H1 (cell line): ENCODE measurements around the gene ADAMTS14.

Experiments used
- ASH2L ChIP-seq: fragments of 200-600, 300-600 bp; sonication (generic); IDR thresholded peaks from one replicate; pipeline ENCODE4 v1.7.1; 2017; ENCODE audit warnings: low read length
- CEBPB ChIP-seq: IDR thresholded peaks from 2 replicates; pipeline ENCODE4 v1.6.1; 2012; ENCODE audit warnings: low read depth, low read length
- CTCF ChIP-seq, 3 experiments: IDR thresholded peaks; 1 replicate in 2 of 3; 2 replicates in 1 of 3; pipeline versions ENCODE4 v1.5.1 to v1.6.1; 2011; ENCODE audit warnings: low read length in 3 of 3, mild to moderate bottlenecking in 3 of 3, inconsistent platforms in 2 of 3, low read depth in 1 of 3, moderate library complexity in 1 of 3; ENCODE audit not compliant: insufficient read depth in 1 of 3; ENCODE audit errors: control extremely low read depth in 1 of 3
- PHF8 ChIP-seq: fragments of 200-600 bp; sonication (generic); conservative IDR thresholded peaks from 2 replicates; pipeline ENCODE4 v1.7.1; 2012; ENCODE audit warnings: low read depth, mild to moderate bottlenecking, inconsistent platforms, low read length, moderate library complexity
- POLR2A ChIP-seq, 2 experiments: IDR thresholded peaks; 1 replicate in 1 of 2; 2 replicates in 1 of 2; pipeline ENCODE4 v1.6.1; 2011; ENCODE audit warnings: low read depth in 2 of 2, low read length in 2 of 2, mild to moderate bottlenecking in 2 of 2; ENCODE audit errors: control extremely low read depth in 1 of 2
- YY1 ChIP-seq: IDR thresholded peaks from 2 replicates; pipeline ENCODE4 v1.6.1; 2011; ENCODE audit warnings: low read depth, mild to moderate bottlenecking, low read length

DNA sequence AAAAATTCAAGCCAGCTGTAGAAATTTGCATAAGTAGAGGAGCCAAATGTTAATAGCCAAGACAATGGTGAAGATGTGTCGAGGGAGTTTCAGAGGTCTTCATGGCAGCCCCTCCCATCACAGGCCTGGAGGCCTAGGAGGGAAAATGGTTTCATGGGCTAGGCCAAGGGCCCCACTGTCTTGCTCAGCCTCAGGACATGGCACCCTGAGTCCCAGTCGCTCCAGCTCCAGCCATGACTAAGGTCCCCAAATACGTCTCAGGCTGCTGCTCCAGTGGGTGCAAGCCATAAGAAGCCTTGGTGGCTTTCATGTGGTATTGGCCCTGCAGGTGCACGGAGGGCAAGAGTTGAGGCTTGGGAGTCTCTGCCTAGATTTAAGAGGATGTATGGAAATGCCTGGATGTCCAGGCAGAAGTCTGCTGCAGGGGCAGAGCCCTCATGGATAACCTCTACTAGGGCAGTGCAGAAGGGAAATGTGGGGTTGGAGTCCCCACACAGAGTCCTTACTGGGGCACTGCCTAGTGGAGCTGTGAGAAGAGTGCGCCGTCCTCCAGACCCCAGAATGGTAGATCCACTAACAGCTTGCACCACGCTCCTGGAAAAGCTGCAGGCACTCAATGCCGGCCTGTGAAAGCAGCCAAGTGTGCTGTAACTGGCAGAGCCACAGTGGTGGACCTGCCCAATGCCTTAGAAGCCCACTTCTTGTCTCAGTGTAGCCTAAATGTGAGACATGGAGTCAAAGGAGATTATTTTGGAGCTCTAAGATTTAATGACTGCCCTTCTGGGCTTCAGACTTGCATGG, 93.7 kb downstream of the ADAMTS14 start:
- TF ChIP-seq PHF8: no peak
- no peak for TF ChIP-seq YY1
- no peak for TF ChIP-seq CEBPB
- TF ChIP-seq ASH2L: no peak
- TF ChIP-seq POLR2A (IDR thresholded peaks at IDR 0.05; ENCODE audit: control extremely low read depth in 1 of 2, low read depth in 2 of 2, low read length in 2 of 2): no peak
- TF ChIP-seq CTCF (IDR thresholded peaks at IDR 0.05; ENCODE audit: control extremely low read depth in 1 of 3, insufficient read depth in 1 of 3, low read depth in 1 of 3, low read length in 3 of 3): no peak
